HG03097 (cell line): ENCODE results near the gene NOTCH2.
"Not testable (repeated sequence)": the region's sequence is repeated elsewhere in the genome, so short reads cannot be mapped to it uniquely, and the experiment has no call there.

Experiments
- ATAC-seq: cut with Tn5 transposase; IDR thresholded peaks from one replicate; pipeline ENCODE4 v1.9.1; 2021; ENCODE audit not compliant: unreplicated experiment, low FRiP score

Gene NOTCH2

GRCh38 chr1:119975582-119976254 is 93.7 kb downstream of the NOTCH2 start:
- ATAC-seq = not testable (repeated sequence)

GRCh38 chr1:119975006-119975405 is 94.5 kb downstream of the NOTCH2 start:
- no peak for ATAC-seq

- no peak for ATAC-seq
Observed at GRCh38 chr1:119974013-119974412, 95.4 kb downstream of the NOTCH2 start.

GRCh38 chr1:119971710-119972570 is 97.5 kb downstream of the NOTCH2 start:
- no peak for ATAC-seq

- ATAC-seq = no peak
Observed at GRCh38 chr1:119968601-119969000, 100.9 kb downstream of the NOTCH2 start.

- peak; percentile 77 for ATAC-seq
Observed at GRCh38 chr1:119968068-119968492, 101.4 kb downstream of the NOTCH2 start.

- ATAC-seq = no peak
Observed at GRCh38 chr1:119966681-119967080, 102.8 kb downstream of the NOTCH2 start.

GRCh38 chr1:119966020-119966419 is 103.4 kb downstream of the NOTCH2 start:
- no peak for ATAC-seq

- ATAC-seq = no peak
Observed at GRCh38 chr1:119964673-119965363, 104.6 kb downstream of the NOTCH2 start.

GRCh38 chr1:119962296-119962968 is 107.0 kb downstream of the NOTCH2 start:
- no peak for ATAC-seq

GRCh38 chr1:119960501-119960900 is 109.0 kb downstream of the NOTCH2 start:
- no peak for ATAC-seq

GRCh38 chr1:119959268-119960220 is 109.9 kb downstream of the NOTCH2 start:
- no peak for ATAC-seq

- no peak for ATAC-seq
Observed at GRCh38 chr1:119958223-119958622, 111.2 kb downstream of the NOTCH2 start.

- no peak for ATAC-seq
Observed at GRCh38 chr1:119956306-119956705, 113.2 kb downstream of the NOTCH2 start.

GRCh38 chr1:119954476-119955422 is 114.7 kb downstream of the NOTCH2 start:
- no peak for ATAC-seq

- ATAC-seq = no peak
Observed at GRCh38 chr1:119953266-119953998, 116.0 kb downstream of the NOTCH2 start.

- ATAC-seq = no peak
Observed at GRCh38 chr1:119952496-119952895, 117.0 kb downstream of the NOTCH2 start.
